Sigmoid colon (tissue), 7 donors: ENCODE results near the gene MORF4L2. TPM values are rescaled to one million over a fixed set of nuclear protein-coding genes. Genes with fewer than 3 reads are reported as not detected.
"Not testable (repeated sequence)": the region's sequence is repeated elsewhere in the genome, so short reads cannot be mapped to it uniquely, and the experiment has no call there.

Experiments used
- DNase-seq: peaks from one replicate; pipeline ENCODE4 v3.0.0-alpha.2; 2019
- H3K27ac ChIP-seq, 4 donors: fragments of 200-600 bp; sonication (generic); one replicate each; pipeline ENCODE4 v1.5.1; 2016 to 2019; ENCODE audit warnings: mild to moderate bottlenecking in 1 of 4
- H3K27me3 ChIP-seq, 3 donors: fragments of 200-600 bp; sonication (generic); one replicate each; pipeline ENCODE4 v1.5.1; 2019; ENCODE audit warnings: mild to moderate bottlenecking in 1 of 3
- H3K36me3 ChIP-seq, 4 donors: fragments of 200-600 bp; sonication (generic); one replicate each; pipeline ENCODE4 v1.5.1; 2016 to 2019
- H3K4me1 ChIP-seq, 4 donors: fragments of 200-600 bp; sonication (generic); one replicate each; pipeline ENCODE4 v1.5.1; 2017 to 2019
- H3K4me3 ChIP-seq, 4 donors: fragments of 200-600 bp; sonication (generic); one replicate each; pipeline ENCODE4 v1.5.1; 2017 to 2019; ENCODE audit warnings: mild to moderate bottlenecking in 2 of 4, moderate library complexity in 1 of 4
- H3K9me3 ChIP-seq, 4 donors: fragments of 200-600 bp in 3 of 4; sonication (generic) in 3 of 4; one replicate each; pipeline versions ENCODE4 v1.5.1 to v1.6.1; 2013 to 2019
- CTCF ChIP-seq, 4 experiments: fragments of 450-650 bp in 3 of 4; fragments of 200-600 bp in 1 of 4; IDR thresholded peaks; one replicate each; pipeline ENCODE4 v1.5.1; 2016 to 2019; ENCODE audit warnings: antibody characterized with exemption in 4 of 4, mild to moderate bottlenecking in 3 of 4, moderate library complexity in 2 of 4
- EP300 ChIP-seq, 4 donors: sonication (generic); formaldehyde crosslinking; IDR thresholded peaks; one replicate each; pipeline ENCODE4 v1.6.1; 2017; ENCODE audit warnings: antibody characterized with exemption in 4 of 4
- POLR2A ChIP-seq, 2 donors: fragments of 450-650 bp; IDR thresholded peaks; one replicate each; pipeline ENCODE4 v1.6.1; 2016; ENCODE audit warnings: antibody characterized with exemption in 2 of 2, mild to moderate bottlenecking in 2 of 2, moderate library complexity in 2 of 2
- POLR2AphosphoS5 ChIP-seq, 4 donors: sonication (generic); formaldehyde crosslinking; IDR thresholded peaks; one replicate each; pipeline ENCODE4 v1.6.1; 2017; ENCODE audit warnings: antibody characterized with exemption in 4 of 4
- WGBS, 2 donors: extraction: QIAGEN DNeasy Blood & Tissue Kit; methylation state at CpG; one replicate each; pipeline ENCODE4 v1.1.7; 2013; 5-methylcytosine and 5-hydroxymethylcytosine counted together
- intact Hi-C: fragments of 100-400 bp; cut with DNase I; formaldehyde crosslinking; loops from one replicate; pipeline ENCODE4 v1.15.1; 2023
- polyA plus RNA-seq, 3 donors: library from polyadenylated mRNA; stranded (reverse); fragments of 200-250 nt; gene quantifications; one replicate each; pipeline ENCODE4 v1.2.3, GENCODE V29; 2013
- total RNA-seq, 4 donors: library from RNA; depleted of rRNA; stranded (reverse); fragments of >200 nt; gene quantifications; one replicate each; pipeline ENCODE4 v1.1.0, GENCODE V29; 2016
- donor health status: healthy with polysubstance abuse.
- donor health status: Bipolar disorder and iron deficiency.
- donor health status: healthy.

The MORF4L2 gene
- total and polyA plus RNA-seq, 7 donors, result 171 to 255 (median 215) TPM

DNA sequence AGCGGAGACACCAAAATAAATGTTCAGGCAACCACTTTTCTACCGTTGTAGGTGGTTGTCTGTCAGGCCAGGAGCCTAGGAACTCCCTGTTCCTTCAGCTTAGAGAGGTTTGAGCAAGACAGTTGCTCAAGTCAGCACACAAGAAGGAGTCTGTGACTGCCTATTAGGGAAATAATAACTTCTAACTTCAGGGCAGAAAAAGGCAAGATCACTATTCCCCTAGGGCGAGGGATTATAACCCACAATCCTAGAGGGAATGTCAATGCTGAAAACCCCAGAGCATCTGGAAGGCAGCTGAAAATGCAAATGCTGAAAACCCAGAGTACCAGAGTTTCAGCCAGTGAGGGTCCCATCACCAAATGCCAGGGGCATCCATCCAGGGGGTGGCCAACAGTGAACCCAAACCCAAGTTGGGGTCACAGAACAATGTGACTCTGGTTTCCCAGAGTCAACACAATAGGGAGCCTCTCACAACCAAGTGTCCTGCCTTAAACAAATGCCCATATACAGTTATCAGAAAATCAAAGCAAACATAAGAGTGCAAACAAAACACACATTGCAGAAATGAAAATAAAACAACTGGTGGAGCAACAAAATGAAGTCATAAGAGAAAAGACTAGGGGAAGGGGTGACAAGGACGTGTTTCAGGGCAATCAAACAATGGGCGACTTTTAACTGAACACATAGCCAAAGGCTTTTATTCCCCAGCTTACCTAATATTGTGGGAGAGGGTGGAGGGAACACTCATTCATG, 27.6 kb downstream of the MORF4L2 start:
- no peak for TF ChIP-seq POLR2A (IDR thresholded peaks at IDR 0.05)
- TF ChIP-seq EP300 (IDR thresholded peaks at IDR 0.05), result no peak
- no peak for TF ChIP-seq CTCF (IDR thresholded peaks at IDR 0.05)
- TF ChIP-seq POLR2AphosphoS5 (IDR thresholded peaks at IDR 0.05), result no peak

GRCh38 chrX:103657066-103657465, 29.4 kb downstream of the MORF4L2 start:
- H3K4me1 ChIP-seq, DNase-seq, H3K27ac ChIP-seq, H3K9me3 ChIP-seq, H3K4me3 ChIP-seq, H3K27me3 ChIP-seq, intact Hi-C loops, H3K36me3 ChIP-seq: not testable (repeated sequence)
- WGBS, 2 donors, result 91 to 98% methylated on average over 2 of the region's 2 CpGs

More for the DNA sequence above, 27.6 kb downstream of the MORF4L2 start:
- Histone ChIP-seq H3K27ac (no peak overlapping the region), H3K27me3 (no peaks in the 10 kb centered on the region), H3K9me3 (no peaks in the 10 kb centered on the region), H3K4me3 (no peak overlapping the region), H3K36me3 (no peaks in the 10 kb centered on the region), H3K4me1 (no peaks in the 10 kb centered on the region)
- 58 to 77% methylated on average over 5 of the region's 5 CpGs for WGBS, 2 donors
- intact Hi-C loops, result no loop called here
- DNase-seq, result no peak

- no peaks in the 10 kb centered on the region for H3K4me1 ChIP-seq
- no peaks in the 10 kb centered on the region for H3K36me3 ChIP-seq
- no peak overlapping the region for H3K4me3 ChIP-seq
- 73 to 74% methylated on average over 3 of the region's 3 CpGs for WGBS, 2 donors
- TF ChIP-seq CTCF (IDR thresholded peaks at IDR 0.05) (no peak), POLR2A (IDR thresholded peaks at IDR 0.05) (no peak), EP300 (IDR thresholded peaks at IDR 0.05) (no peak), POLR2AphosphoS5 (IDR thresholded peaks at IDR 0.05) (no peak)
- no peaks in the 10 kb centered on the region for H3K9me3 ChIP-seq
- intact Hi-C loops, result no loop called here
- H3K27ac ChIP-seq, result no peak overlapping the region
- no peak for DNase-seq
- H3K27me3 ChIP-seq, result no peaks in the 10 kb centered on the region
Observed at GRCh38 chrX:103656617-103657016, 29.9 kb downstream of the MORF4L2 start.

DNA sequence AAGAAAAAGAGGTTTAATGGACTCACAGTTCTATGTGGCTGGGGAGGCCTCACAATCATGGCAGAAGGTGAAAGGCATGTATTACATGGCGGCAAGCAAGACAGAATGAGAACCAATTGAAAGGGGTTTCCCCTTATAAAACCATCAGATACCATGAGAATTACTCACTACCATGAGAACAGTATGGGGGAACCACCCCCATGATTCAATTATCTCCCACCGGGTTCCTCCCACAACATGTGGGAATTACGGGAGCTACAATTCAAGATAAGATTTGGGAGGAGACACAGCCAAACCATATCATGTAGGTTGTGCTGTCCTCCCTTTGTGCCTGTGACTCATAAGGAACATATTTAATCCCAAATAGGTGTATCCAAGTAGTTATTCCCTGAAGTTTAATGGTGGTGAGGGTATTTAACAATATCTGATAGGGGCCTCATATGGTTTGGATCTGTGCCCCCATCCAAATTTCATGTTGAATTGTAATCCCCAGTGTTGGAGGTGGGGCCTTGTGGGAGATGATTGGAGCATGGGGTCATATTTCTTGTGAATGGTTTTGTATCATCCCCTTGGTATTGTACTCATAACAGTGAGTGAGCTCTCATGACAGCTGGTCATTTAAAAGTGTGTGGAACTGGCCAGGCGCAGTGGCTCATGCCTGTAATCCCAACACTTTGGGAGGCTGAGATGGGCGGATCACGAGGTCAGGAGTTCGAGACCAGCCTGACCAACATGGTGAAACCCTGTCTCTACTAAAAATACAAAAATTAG, 31.1 kb downstream of the MORF4L2 start:
- intact Hi-C loops, H3K4me3 ChIP-seq, H3K4me1 ChIP-seq, H3K27ac ChIP-seq, H3K36me3 ChIP-seq, H3K9me3 ChIP-seq, H3K27me3 ChIP-seq, DNase-seq: not testable (repeated sequence)
- WGBS, 2 donors, result 91 to 94% methylated on average over 7 of the region's 7 CpGs

- intact Hi-C loops, result no loop called here
- WGBS, 2 donors, result 93 to 98% methylated on average over 2 of the region's 2 CpGs
- TF ChIP-seq POLR2A (IDR thresholded peaks at IDR 0.05), result no peak
- TF ChIP-seq CTCF (IDR thresholded peaks at IDR 0.05), result no peak
- TF ChIP-seq EP300 (IDR thresholded peaks at IDR 0.05), result no peak
- no peak for TF ChIP-seq POLR2AphosphoS5 (IDR thresholded peaks at IDR 0.05)
- no peaks in the 10 kb centered on the region for H3K4me1 ChIP-seq
- no peaks in the 10 kb centered on the region for H3K9me3 ChIP-seq
- no peak for DNase-seq
- H3K4me3 ChIP-seq, result no peak overlapping the region
- H3K27ac ChIP-seq, result no peak overlapping the region
- no peaks in the 10 kb centered on the region for H3K36me3 ChIP-seq
- no peaks in the 10 kb centered on the region for H3K27me3 ChIP-seq
Observed at GRCh38 chrX:103651151-103651773, 35.2 kb downstream of the MORF4L2 start.
